Measurements from ENCODE around the gene LMF1.

- TF ChIP-seq POLR2A (IDR thresholded peaks at IDR 0.05) (no peak), CTCF (IDR thresholded peaks at IDR 0.05 in 4 of 5, conservative IDR thresholded peaks at IDR 0.05 in 1 of 5) (no peak)
These were observed 19.9 kb upstream of the LMF1 start for GRCh38 chr16:990516-991291.
